ENCODE results near the gene TTI1.

DNA sequence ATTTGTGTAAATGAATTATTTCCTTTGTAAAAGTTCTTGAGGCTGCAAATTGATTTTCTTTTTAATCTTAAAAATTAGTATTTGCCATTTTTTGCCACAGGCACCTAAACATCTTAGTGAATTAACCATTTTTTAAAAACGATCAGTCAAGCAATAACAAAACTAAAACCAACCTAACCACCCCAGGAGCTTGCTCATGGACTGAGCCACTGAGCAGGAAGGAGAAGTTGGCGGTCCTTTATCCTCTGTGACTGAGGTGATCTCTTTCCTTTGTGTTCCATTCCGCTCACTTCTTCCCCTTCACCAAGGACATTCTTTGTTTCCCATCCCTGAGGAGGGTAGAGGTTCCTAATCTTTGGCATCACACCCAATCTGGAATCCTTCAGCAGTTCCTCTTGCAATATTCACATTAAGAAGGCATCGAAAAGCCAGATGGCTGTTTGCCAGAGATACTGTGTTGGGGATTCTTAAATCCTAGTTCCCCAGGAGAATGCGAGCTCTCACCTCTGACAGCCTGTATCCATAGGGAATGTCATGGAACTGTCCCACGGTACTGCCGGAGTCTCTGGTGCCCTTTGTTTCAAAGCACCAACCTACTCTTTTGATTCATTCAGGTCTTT, 30.8 kb upstream of the TTI1 start:
- TF ChIP-seq, protein P1, sequence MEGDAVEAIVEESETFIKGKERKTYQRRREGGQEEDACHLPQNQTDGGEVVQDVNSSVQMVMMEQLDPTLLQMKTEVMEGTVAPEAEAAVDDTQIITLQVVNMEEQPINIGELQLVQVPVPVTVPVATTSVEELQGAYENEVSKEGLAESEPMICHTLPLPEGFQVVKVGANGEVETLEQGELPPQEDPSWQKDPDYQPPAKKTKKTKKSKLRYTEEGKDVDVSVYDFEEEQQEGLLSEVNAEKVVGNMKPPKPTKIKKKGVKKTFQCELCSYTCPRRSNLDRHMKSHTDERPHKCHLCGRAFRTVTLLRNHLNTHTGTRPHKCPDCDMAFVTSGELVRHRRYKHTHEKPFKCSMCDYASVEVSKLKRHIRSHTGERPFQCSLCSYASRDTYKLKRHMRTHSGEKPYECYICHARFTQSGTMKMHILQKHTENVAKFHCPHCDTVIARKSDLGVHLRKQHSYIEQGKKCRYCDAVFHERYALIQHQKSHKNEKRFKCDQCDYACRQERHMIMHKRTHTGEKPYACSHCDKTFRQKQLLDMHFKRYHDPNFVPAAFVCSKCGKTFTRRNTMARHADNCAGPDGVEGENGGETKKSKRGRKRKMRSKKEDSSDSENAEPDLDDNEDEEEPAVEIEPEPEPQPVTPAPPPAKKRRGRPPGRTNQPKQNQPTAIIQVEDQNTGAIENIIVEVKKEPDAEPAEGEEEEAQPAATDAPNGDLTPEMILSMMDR (IDR thresholded peaks at IDR 0.05) = no peak
- no peak for TF ChIP-seq POLR2A (IDR thresholded peaks at IDR 0.05)
